ENCODE data around the gene OCIAD1. TPM values are rescaled to one million over a fixed set of nuclear protein-coding genes. Genes with fewer than 3 reads are reported as not detected.

The OCIAD1 gene
- total RNA-seq, 1 donor from 2014 or later, result 72.4 TPM

- no peaks in the 10 kb centered on the region for H3K9me3 ChIP-seq
- no peak for TF ChIP-seq POLR2AphosphoS5 (IDR thresholded peaks at IDR 0.05; ENCODE audit: insufficient read depth in 1 of 2, low read depth in 1 of 2)
- no peak for TF ChIP-seq POLR2A (IDR thresholded peaks at IDR 0.05)
- TF ChIP-seq CTCF (IDR thresholded peaks at IDR 0.05), result no peak
- intact Hi-C loops (cut with DNase I), result no loop called here
- no peak overlapping the region for H3K27ac ChIP-seq
- H3K4me1 ChIP-seq, result peaks cover 16% of the 10 kb centered on the region
- DNase-seq (ENCODE audit: extremely low spot score in 2 of 2), result no peak
- H3K4me3 ChIP-seq, result no peak overlapping the region
- no peaks in the 10 kb centered on the region for H3K36me3 ChIP-seq
- no peaks in the 10 kb centered on the region for H3K27me3 ChIP-seq
These were observed 79.6 kb downstream of the OCIAD1 start for GRCh38 chr4:48910511-48910910.

Other genes starting within 250 kb of the OCIAD1 start
- 51.8 TPM for gene FRYL, start 50.8 kb upstream of the OCIAD1 start, total RNA-seq
- gene OCIAD2, start 75.7 kb downstream of the OCIAD1 start, total RNA-seq, result 18.9 TPM
- 11.3 TPM for gene CWH43, start 155.2 kb downstream of the OCIAD1 start, total RNA-seq

All from vagina (tissue), 2 donors.